Adrenal gland (tissue), 12 donors: ENCODE results near the gene CPO. TPM values are rescaled to one million over a fixed set of nuclear protein-coding genes. Genes with fewer than 3 reads are reported as not detected.

Experiments used
- DNase-seq, 7 donors: peaks; one replicate each; pipeline ENCODE4 v3.0.0-alpha.2; 2019 to 2020
- H3K27ac ChIP-seq, 5 donors: fragments of 200-600 bp; sonication (generic) in 4 of 5; 1 replicate in 3 of 5; 2 replicates in 2 of 5; pipeline versions ENCODE4 v1.5.1 to v1.8.0; 2016 to 2020; ENCODE audit warnings: mild to moderate bottlenecking in 1 of 5
- H3K27me3 ChIP-seq: fragments of 200-600 bp; 2 replicates; pipeline ENCODE4 v1.8.0; 2021
- H3K36me3 ChIP-seq, 2 donors: fragments of 200-600 bp; replicated peaks in 1 of 2; 1 replicate in 1 of 2; 2 replicates in 1 of 2; pipeline versions ENCODE4 v1.5.1 to v1.8.0; 2018 to 2022
- H3K4me1 ChIP-seq, 2 donors: fragments of 200-600 bp; replicated peaks in 1 of 2; 1 replicate in 1 of 2; 2 replicates in 1 of 2; pipeline versions ENCODE4 v1.5.1 to v1.8.0; 2018 to 2021
- H3K4me3 ChIP-seq, 4 donors: fragments of 200-600 bp; sonication (generic) in 3 of 4; one replicate each; pipeline ENCODE4 v1.5.1; 2016 to 2018
- H3K9me3 ChIP-seq, 3 donors: fragments of 200-600 bp; sonication (generic) in 1 of 3; replicated peaks in 1 of 3; 1 replicate in 2 of 3; 2 replicates in 1 of 3; pipeline versions ENCODE4 v1.5.1 to v1.8.0; 2016 to 2021
- POLR2A ChIP-seq, 2 donors: fragments of 450-650 bp; IDR thresholded peaks; one replicate each; pipeline ENCODE4 v1.6.1; 2017; ENCODE audit warnings: antibody characterized with exemption in 2 of 2, mild to moderate bottlenecking in 2 of 2, moderate library complexity in 1 of 2
- WGBS, 4 donors: extraction: QIAGEN DNeasy Blood & Tissue Kit in 2 of 4; methylation state at CpG; one replicate each; pipeline versions ENCODE4 v1.1.5 to v1.1.7; 2013 to 2017; 5-methylcytosine and 5-hydroxymethylcytosine counted together
- intact Hi-C, 2 donors: fragments of 100-400 bp; cut with DNase I; formaldehyde crosslinking; loops; one replicate each; pipeline versions ENCODE4 v1.14.1 to v1.15.0; 2022 to 2023
- polyA plus RNA-seq, 3 donors: library from polyadenylated mRNA; stranded (reverse); fragments of 200-250 nt in 2 of 3; fragments of 350-450 nt in 1 of 3; fragmentation: Illumina TruSeq in 1 of 3; extraction: RNeasy Lipid Tissue Mini Kit (QIAGEN cat#74804) in 1 of 3; gene quantifications; one replicate each; pipeline ENCODE4 v1.2.3, GENCODE V29; 2013 to 2014
- total RNA-seq, 9 donors: library from RNA; depleted of rRNA in 4 of 9; stranded (reverse); fragments of >200 nt in 4 of 9; fragments of 120-200 nt in 1 of 9; fragmentation: NEBNext Ultra II Directional in 1 of 9; extraction: Animal tissue kit (Norgen Biotek cat#: 25700) in 1 of 9; gene quantifications; one replicate each; pipeline versions ENCODE4 v1.1.0 to v1.2.4, GENCODE V29; 2013 to 2023
- TF ChIP-seq, protein P1 (sequence below), 6 experiments: fragments of 450-650 bp in 4 of 6; fragments of 200-600 bp in 2 of 6; sonication (generic) in 1 of 6; IDR thresholded peaks; 1 replicate in 5 of 6; 2 replicates in 1 of 6; pipeline versions ENCODE4 v1.5.1 to v1.8.0; 2016 to 2021; ENCODE audit warnings: antibody characterized with exemption in 6 of 6, mild to moderate bottlenecking in 2 of 6, moderate library complexity in 1 of 6
- donor health status: healthy with polysubstance abuse.
- donor health status: Bipolar disorder and iron deficiency.
- donor health status: DM: yes; HTN: yes; CAD: no.
- donor health status: DM: no; HTN: no; CAD: no.
- donor health status: DM: no; HTN: no; CAD: no.
- donor health status: DM: yes; HTN: yes; CAD: no.

The CPO gene
- total and polyA plus RNA-seq, 12 donors: 0.24 to 13.5 (median 0.57) TPM; not detected in 1

DNA sequence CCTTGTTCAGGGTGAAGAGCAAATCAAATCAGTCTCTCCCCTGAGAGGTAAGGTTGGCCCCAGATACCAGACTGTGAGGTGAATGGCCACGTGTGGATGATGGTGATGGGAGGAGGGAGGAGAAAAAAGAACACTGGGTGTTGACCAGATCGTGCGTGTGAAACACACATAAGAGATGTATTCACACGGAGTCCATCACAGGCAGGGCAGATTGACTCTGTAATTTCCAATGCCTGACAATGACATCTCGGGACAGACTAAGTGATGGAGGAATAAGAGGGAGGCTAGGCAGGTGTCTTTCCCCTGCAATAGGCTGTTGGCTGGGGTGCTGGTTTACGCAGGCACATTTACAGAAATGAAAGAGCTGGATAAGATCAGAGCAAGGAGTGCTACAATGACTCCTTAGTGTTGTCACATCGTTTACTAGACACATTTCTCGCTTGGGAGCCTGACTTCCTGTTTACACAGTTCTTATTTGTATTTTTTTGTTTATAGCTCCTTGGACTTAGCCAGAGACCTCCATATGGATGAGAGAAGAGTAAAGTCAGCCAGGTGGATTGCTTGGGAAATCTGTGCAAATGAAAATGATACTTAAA, 43.1 kb downstream of the CPO start:
- peak overlapping the region in 2 of 5 donors; percentile 24 to 36 for H3K27ac ChIP-seq
- WGBS, 4 donors: 63 to 72% (median 66%) methylated on average over 8 of the region's 8 CpGs
- H3K27me3 ChIP-seq: no peaks in the 10 kb centered on the region
- TF ChIP-seq, protein P1, sequence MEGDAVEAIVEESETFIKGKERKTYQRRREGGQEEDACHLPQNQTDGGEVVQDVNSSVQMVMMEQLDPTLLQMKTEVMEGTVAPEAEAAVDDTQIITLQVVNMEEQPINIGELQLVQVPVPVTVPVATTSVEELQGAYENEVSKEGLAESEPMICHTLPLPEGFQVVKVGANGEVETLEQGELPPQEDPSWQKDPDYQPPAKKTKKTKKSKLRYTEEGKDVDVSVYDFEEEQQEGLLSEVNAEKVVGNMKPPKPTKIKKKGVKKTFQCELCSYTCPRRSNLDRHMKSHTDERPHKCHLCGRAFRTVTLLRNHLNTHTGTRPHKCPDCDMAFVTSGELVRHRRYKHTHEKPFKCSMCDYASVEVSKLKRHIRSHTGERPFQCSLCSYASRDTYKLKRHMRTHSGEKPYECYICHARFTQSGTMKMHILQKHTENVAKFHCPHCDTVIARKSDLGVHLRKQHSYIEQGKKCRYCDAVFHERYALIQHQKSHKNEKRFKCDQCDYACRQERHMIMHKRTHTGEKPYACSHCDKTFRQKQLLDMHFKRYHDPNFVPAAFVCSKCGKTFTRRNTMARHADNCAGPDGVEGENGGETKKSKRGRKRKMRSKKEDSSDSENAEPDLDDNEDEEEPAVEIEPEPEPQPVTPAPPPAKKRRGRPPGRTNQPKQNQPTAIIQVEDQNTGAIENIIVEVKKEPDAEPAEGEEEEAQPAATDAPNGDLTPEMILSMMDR (IDR thresholded peaks at IDR 0.05): no peak
- no peak for TF ChIP-seq POLR2A (IDR thresholded peaks at IDR 0.05)
- peaks cover 0 to 17% of the 10 kb centered on the region in 2 donors for H3K4me1 ChIP-seq
- H3K9me3 ChIP-seq: no peaks in the 10 kb centered on the region
- intact Hi-C loops: loop anchor here (5.0 to 10.0 kb wide), 5 partner anchors 172 to 495 kb away; no protein-coding TSS in a partner anchor
- H3K36me3 ChIP-seq: no peaks in the 10 kb centered on the region
- no peak overlapping the region for H3K4me3 ChIP-seq
- DNase-seq: no peak

DNA sequence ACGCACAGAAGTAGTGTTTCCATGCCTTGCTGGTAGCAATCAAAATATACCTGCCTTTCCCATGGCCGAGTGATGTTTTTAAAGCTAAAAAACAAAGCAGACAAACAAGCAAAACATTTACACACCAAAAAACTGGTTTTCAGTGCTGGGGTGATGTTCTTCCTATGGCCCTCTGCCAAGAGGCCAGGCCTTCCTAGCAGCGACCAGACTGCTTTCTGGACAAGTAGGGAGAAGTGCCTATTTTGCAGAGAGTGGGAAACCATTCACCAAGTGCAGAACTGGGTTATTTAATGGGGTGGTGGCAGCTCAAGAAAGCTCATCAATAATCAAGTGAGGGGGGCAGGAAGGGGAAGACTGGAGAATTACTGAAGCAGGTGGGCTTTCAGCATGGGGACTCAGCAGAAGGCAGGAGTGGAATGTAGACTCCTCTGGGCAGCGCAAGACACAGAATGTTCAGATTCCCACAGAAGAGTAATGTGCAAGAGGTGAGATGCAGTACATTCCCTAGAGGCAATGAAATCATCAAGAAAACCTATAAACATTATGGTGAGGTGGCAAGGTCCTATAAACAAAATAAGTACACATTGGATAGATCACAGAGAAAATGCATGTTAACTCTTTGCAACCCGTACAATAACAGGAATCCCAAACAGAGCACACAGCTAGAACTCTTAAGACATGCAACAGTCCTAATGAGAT, 44.0 kb downstream of the CPO start:
- no peaks in the 10 kb centered on the region for H3K27me3 ChIP-seq
- H3K4me3 ChIP-seq: no peak overlapping the region
- peak overlapping the region in 2 of 5 donors; percentile 36 to 47 for H3K27ac ChIP-seq
- peaks cover 0 to 17% of the 10 kb centered on the region in 2 donors for H3K4me1 ChIP-seq
- 58 to 68% (median 63%) methylated on average over 5 of the region's 5 CpGs for WGBS, 4 donors
- no peaks in the 10 kb centered on the region for H3K9me3 ChIP-seq
- DNase-seq: peak in 1 of 7 donors; percentile 9
- TF ChIP-seq, protein P1 (IDR thresholded peaks at IDR 0.05): no peak
- TF ChIP-seq POLR2A (IDR thresholded peaks at IDR 0.05): no peak
- intact Hi-C loops: loop anchor here (5.0 to 10.0 kb wide), 5 partner anchors 171 to 494 kb away; no protein-coding TSS in a partner anchor
- H3K36me3 ChIP-seq: no peaks in the 10 kb centered on the region

- whole genome bisulfite sequencing, 4 donors: 83 to 86% (median 85%) methylated on average over 4 of the region's 4 CpGs
- intact Hi-C loops: loop anchor here (5.0 to 10.0 kb wide), 5 partner anchors 171 to 493 kb away; no protein-coding TSS in a partner anchor
These were observed 44.9 kb downstream of the CPO start for GRCh38 chr2:206984206-206984605.

GRCh38 chr2:206986943-206987342, 47.6 kb downstream of the CPO start:
- DNase-seq: no peak
- H3K4me1 ChIP-seq: peaks cover 0 to 16% of the 10 kb centered on the region in 2 donors
- H3K27me3 ChIP-seq: no peaks in the 10 kb centered on the region
- H3K27ac ChIP-seq: no peak overlapping the region
- no peaks in the 10 kb centered on the region for H3K9me3 ChIP-seq
- intact Hi-C loops: loop anchor here (10.0 kb wide), 4 partner anchors 168 to 358 kb away; no protein-coding TSS in a partner anchor
- no peak for TF ChIP-seq POLR2A (IDR thresholded peaks at IDR 0.05)
- TF ChIP-seq, protein P1 (IDR thresholded peaks at IDR 0.05): no peak
- no peaks in the 10 kb centered on the region for H3K36me3 ChIP-seq
- no peak overlapping the region for H3K4me3 ChIP-seq

More at GRCh38 chr2:206984206-206984605, 44.9 kb downstream of the CPO start:
- no peaks in the 10 kb centered on the region for H3K9me3 ChIP-seq
- no peaks in the 10 kb centered on the region for H3K27me3 ChIP-seq
- TF ChIP-seq, protein P1 (IDR thresholded peaks at IDR 0.05): no peak
- no peak for TF ChIP-seq POLR2A (IDR thresholded peaks at IDR 0.05)
- DNase-seq: no peak
- no peak overlapping the region for H3K4me3 ChIP-seq
- H3K36me3 ChIP-seq: no peaks in the 10 kb centered on the region
- no peak overlapping the region for H3K27ac ChIP-seq
- peaks cover 0 to 17% of the 10 kb centered on the region in 2 donors for H3K4me1 ChIP-seq
